Effector memory CD8-positive, alpha-beta T cell (primary cell): ENCODE data around the gene ABCB11.

Source experiments
- ATAC-seq: fragments of 150-1000 bp; cut with Tn5 transposase; replicated peaks from 2 replicates; pipeline ENCODE4 v1.10.0; 2021; ENCODE audit warnings: mild to moderate bottlenecking, moderate library complexity
- DNase-seq, 3 experiments: peaks; one replicate each; pipeline ENCODE4 v3.0.0; 2021
- H3K27ac Mint-ChIP-seq, 2 donors: one replicate each; pipeline ENCODE4 v1.8.0; 2022; ENCODE audit warnings: mild to moderate bottlenecking in 2 of 2, mixed read lengths in 2 of 2, moderate library complexity in 2 of 2
- H3K27me3 Mint-ChIP-seq, 2 donors: one replicate each; pipeline ENCODE4 v1.8.0; 2022; ENCODE audit warnings: mixed read lengths in 2 of 2
- H3K36me3 Mint-ChIP-seq: one replicate; pipeline ENCODE4 v1.8.0; 2022; ENCODE audit warnings: mild to moderate bottlenecking, moderate library complexity, mixed read lengths; ENCODE audit not compliant: insufficient read depth
- H3K4me1 Mint-ChIP-seq, 2 donors: one replicate each; pipeline ENCODE4 v1.8.0; 2022; ENCODE audit warnings: low read depth in 2 of 2, mixed read lengths in 2 of 2
- H3K4me3 Mint-ChIP-seq, 2 donors: one replicate each; pipeline ENCODE4 v1.8.0; 2022; ENCODE audit warnings: mild to moderate bottlenecking in 2 of 2, mixed read lengths in 2 of 2, moderate library complexity in 2 of 2
- H3K9me3 Mint-ChIP-seq, 2 donors: one replicate each; pipeline ENCODE4 v1.8.0; 2022; ENCODE audit warnings: mixed read lengths in 2 of 2
- total RNA-seq, 9 experiments: gene quantifications; one replicate each; lab custom pipeline; 2026; lab: John Stamatoyannopoulos, UW

The ABCB11 gene
- 0 to 0.10 (median 0) reads per million in 9 experiments for total RNA-seq

DNA sequence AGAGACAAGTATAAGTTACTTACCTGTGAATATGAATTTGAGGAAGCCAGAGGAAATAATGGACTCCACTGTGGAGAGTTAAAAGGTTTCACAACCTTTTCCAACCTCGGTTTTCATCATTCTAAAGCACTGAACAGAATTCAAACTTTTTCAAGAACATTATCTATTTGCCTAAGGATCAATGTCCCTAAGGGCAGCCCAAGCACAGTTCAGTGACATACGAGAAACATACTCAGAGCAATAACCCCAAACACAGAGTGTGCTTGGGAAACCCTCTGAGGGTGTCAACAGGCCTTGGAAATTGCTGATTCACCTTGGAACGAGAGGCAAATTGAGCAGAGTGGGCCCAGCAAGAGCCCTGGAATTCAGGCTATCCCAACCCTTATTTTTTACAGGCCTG lies at the start of gene ABCB11:
Gene ABCB11 (minus strand): TSS at position 123 of the 400 bp plus-strand sequence. CDS start 13,199 bp downstream, outside the sequence.
- H3K27ac Mint-ChIP-seq = no peak within 1 kb of the TSS

DNA sequence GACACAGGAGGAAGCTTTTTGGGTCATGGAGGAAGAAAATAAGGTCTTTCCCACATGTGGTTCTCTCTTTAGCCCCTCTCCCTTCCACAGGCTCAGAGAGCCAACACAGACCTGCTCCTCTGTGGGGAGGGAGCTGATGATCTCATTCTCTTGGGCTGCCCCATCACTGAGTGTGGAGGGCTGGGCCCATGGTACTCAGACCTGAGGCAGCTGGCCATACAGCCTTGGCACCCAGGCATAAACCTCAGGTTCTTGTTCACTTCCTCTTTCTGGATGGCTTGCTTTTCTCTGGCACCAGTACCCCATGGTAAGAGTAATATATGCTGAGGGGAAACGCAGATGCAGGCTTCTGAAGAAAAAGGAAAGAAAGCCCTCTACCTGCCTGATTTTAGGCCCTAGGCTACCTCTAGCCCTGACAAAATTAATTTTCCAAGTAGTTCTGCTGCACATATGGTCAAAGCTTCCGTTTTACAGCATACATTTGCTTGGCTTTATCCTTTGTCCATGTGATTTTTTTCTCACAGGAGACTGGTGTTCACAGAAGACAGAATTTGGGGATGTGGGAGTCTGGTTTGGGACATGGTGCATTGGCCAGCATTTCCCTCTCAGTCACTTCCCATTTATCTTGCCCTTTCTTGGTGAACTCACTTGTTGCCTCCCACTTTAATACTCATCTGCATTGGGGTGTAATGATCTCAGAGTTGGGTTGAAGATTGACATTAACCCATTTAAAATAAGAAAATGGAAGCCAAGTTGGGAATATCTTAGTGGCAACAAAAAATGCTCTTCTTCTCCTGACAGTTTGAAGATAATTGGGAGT lies 49.3 kb upstream of the ABCB11 start:
- Mint-ChIP-seq H3K9me3 (no peaks in the 10 kb centered on the region), H3K4me3 (no peak overlapping the region), H3K27me3 (no peaks in the 10 kb centered on the region), H3K36me3 (no peaks in the 10 kb centered on the region), H3K27ac (no peak overlapping the region), H3K4me1 (no peaks in the 10 kb centered on the region)
- no peak for ATAC-seq
- DNase-seq = no peak

More for the DNA sequence above, at the start of gene ABCB11:
- Mint-ChIP-seq H3K9me3 (peaks cover 1 to 15% of the 10 kb centered on the region in 2 donors), H3K4me3 (no peak within 1 kb of the TSS), H3K4me1 (peaks cover 11 to 13% of the 10 kb centered on the region in 2 donors), H3K36me3 (no peaks in the 10 kb centered on the region), H3K27me3 (no peaks in the 10 kb centered on the region)
- ATAC-seq = no peak
- no peak for DNase-seq

DNA sequence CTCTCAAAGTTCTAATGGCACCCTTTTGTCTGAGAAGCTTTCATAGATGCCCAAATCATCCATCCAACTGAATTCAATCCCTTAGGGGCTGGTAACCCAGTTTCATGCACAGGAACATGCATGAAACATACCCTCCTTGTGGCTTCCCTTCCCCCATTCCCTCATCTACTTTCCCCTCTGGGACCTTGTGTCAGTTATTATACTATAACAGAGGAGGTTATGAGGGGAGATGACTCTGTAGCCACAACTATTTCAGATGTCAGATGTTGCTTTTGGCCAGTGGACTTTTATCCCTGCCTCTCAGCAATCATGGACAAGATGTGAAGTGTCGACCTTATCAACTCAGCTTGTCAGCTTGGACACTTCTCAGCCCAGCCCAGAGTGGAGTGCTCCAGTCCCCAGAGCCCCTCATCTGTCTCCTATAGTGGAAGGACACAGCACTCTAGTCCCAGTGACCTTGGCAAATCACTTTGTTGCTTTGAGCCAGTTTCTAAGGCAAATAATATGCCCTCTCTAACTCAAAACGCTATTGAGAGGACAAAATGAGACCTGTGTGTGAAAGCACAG lies 46.6 kb upstream of the ABCB11 start:
- DNase-seq (no peak), ATAC-seq (no peak)
- peaks cover 0 to 4% of the 10 kb centered on the region in 2 donors for H3K4me1 Mint-ChIP-seq
- H3K36me3 Mint-ChIP-seq = no peaks in the 10 kb centered on the region
- no peak overlapping the region for H3K27ac Mint-ChIP-seq
- H3K27me3 Mint-ChIP-seq = no peaks in the 10 kb centered on the region
- no peak overlapping the region for H3K4me3 Mint-ChIP-seq
- no peaks in the 10 kb centered on the region for H3K9me3 Mint-ChIP-seq

DNA sequence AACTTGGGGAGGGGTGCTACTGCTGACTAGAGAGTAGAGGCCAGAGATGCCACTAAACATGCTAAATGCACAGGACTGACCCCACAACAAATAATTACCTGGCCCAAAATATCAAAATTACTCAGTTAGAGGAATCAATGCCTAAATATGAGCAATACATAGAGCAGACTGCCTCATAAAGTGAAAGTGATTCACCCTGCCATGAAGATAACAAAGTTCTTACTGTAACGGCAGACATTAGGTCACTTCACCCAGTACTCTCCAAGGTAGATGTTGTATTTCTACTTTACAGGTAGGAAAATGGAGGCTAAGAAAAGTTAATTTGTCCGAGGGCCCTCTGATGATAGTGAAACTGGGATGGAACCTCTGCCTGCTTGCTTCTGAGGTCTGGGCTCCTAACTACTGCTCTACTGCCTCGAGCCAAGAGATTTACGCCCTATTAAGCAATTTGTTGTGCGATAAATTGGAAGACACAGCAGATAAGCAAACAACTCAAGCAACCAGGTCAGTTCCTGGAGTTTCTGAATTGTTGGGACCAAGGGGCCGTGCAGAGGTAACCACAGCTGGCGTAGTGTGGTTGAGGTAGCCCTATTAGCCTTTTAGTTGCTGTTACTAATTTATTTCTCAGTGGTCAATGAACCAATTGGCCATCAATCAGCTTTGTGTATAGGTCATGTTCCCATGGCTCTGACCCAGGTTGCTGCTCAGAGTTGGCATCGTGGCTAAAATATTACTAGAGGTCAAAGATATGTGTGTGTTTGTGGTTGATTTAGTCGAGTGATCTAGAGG lies 43.0 kb upstream of the ABCB11 start:
- no peak overlapping the region for H3K27ac Mint-ChIP-seq
- no peak overlapping the region for H3K4me3 Mint-ChIP-seq
- H3K36me3 Mint-ChIP-seq = no peaks in the 10 kb centered on the region
- peaks cover 0 to 8% of the 10 kb centered on the region in 2 donors for H3K27me3 Mint-ChIP-seq
- ATAC-seq = no peak
- no peak for DNase-seq
- H3K4me1 Mint-ChIP-seq = peaks cover 4% of the 10 kb centered on the region in 2 donors
- no peaks in the 10 kb centered on the region for H3K9me3 Mint-ChIP-seq

DNA sequence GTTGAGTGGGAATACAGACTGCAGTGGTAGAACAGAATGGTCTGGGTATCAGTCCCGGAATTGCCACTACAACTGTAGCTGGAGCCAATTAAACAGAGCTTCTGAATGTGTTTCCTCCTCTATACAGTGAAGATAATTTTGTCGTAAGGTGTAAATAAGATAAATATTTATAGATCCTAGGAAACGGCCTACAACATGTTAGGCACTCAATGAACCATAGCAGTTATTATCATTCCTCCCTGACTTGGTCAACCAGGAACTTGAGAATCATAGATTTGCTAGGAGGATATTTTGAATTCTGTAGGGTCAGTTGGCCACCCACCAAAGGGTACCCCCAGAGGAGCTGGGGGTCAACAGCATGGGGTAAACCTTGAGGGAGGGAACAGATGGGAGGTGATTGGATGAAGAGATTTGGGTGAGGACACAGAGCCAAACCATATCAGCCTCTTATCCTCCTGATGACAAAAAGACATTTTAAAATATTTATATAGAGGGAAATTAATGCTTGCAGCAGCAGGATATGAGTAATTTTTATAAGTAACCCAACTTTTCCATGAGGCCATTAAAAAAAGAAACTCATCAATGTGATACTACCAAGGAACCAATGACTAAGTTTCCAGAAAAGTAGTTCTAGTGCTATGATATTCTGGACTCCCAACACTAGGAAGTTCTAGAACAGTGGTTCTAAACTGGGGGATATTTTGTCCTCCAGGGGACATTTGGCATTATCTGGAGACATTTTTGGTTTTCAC lies 42.3 kb upstream of the ABCB11 start:
- H3K4me3 Mint-ChIP-seq = no peak overlapping the region
- peaks cover 4% of the 10 kb centered on the region in 2 donors for H3K4me1 Mint-ChIP-seq
- H3K27ac Mint-ChIP-seq = peak overlapping the region in 1 of 2 donors; percentile 63
- ATAC-seq (no peak), DNase-seq (no peak)
- no peaks in the 10 kb centered on the region for H3K36me3 Mint-ChIP-seq
- no peaks in the 10 kb centered on the region for H3K9me3 Mint-ChIP-seq
- peaks cover 0 to 8% of the 10 kb centered on the region in 2 donors for H3K27me3 Mint-ChIP-seq

DNA sequence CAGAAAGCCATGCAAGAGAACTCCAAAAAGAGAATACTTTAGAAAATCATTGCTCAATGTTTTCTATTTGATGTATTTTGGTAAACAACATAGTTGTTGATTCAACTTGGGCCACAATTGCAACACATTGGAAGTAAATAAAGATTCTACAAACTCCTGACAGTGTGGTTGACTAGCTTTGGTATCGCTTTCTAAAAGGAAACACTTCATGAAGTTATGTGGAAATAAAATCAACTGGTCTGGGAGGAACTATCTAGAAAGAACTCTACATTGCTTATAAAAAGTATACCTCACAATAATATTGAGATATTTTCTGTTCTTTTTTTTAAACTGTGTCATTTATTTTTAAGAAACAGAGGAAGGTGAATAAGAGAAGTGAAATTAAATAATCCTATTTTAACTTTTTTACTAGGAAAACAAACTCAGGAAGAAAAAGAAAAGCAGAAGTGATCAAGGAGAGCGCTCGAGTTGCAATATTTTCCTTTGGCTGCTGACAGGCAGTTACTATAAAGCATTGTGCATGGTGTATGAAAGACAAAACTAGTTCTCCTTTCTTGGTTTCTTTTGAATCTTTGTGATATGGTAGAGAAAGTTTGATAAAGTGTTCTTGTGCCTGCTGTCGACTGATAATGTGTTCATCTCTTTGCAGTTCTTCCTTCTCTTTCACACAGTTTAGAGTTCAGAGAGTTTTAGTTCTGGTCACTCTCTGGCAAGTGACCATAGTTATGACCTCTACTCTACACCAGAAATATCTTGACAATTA lies 41.2 kb upstream of the ABCB11 start:
- no peak for DNase-seq
- no peak overlapping the region for H3K27ac Mint-ChIP-seq
- ATAC-seq = no peak
- H3K27me3 Mint-ChIP-seq = peaks cover 0 to 8% of the 10 kb centered on the region in 2 donors
- H3K4me3 Mint-ChIP-seq = no peak overlapping the region
- no peaks in the 10 kb centered on the region for H3K9me3 Mint-ChIP-seq
- H3K4me1 Mint-ChIP-seq = peaks cover 4% of the 10 kb centered on the region in 2 donors
- H3K36me3 Mint-ChIP-seq = no peaks in the 10 kb centered on the region

DNA sequence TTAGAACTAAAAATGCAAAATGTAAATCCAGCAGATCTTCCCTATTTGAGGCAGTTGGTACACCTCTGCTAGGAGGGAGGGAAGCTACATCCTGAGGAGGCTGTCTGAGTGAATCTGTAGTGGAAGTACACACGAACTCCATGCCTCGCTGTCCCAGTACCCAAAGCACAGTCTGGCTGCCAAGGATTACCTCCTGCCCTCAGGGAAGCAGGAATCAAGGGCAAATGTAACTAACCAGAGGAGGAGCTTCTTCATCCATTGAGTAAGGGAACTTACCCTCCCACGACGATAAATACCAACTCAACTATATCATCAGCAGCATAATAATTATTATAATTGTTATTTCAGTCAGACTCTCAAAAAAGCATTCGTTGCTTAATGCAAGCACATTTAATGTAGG lies 40.3 kb upstream of the ABCB11 start:
- Mint-ChIP-seq H3K27ac (no peak overlapping the region), H3K4me1 (peaks cover 4% of the 10 kb centered on the region in 2 donors), H3K4me3 (no peak overlapping the region), H3K36me3 (no peaks in the 10 kb centered on the region), H3K9me3 (no peaks in the 10 kb centered on the region), H3K27me3 (peaks cover 0 to 8% of the 10 kb centered on the region in 2 donors)
- DNase-seq (no peak), ATAC-seq (no peak)

DNA sequence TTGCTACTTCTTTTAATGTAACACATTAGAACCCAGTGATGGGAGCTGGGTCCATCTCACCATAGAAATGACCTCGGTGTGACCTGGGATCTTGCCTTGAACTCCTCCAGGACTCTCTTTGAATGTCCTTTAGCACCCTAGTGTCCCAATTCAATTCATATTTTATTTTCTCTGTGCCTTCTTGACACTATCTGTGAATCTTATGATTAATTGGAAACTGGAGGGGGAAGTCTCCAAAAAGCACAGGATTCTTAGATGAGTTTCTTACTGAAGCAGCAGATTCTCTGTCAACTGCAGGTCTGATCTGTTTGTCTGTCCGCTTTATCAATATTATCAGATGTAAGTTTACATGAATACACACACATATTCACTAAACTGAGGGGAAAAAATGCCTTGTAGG lies 38.7 kb upstream of the ABCB11 start:
- Mint-ChIP-seq H3K4me3 (no peak overlapping the region), H3K36me3 (no peaks in the 10 kb centered on the region), H3K27ac (peak overlapping the region in 1 of 2 donors; percentile 31), H3K27me3 (peaks cover 0 to 8% of the 10 kb centered on the region in 2 donors), H3K9me3 (no peaks in the 10 kb centered on the region), H3K4me1 (peaks cover 4% of the 10 kb centered on the region in 2 donors)
- ATAC-seq (no peak), DNase-seq (no peak)

DNA sequence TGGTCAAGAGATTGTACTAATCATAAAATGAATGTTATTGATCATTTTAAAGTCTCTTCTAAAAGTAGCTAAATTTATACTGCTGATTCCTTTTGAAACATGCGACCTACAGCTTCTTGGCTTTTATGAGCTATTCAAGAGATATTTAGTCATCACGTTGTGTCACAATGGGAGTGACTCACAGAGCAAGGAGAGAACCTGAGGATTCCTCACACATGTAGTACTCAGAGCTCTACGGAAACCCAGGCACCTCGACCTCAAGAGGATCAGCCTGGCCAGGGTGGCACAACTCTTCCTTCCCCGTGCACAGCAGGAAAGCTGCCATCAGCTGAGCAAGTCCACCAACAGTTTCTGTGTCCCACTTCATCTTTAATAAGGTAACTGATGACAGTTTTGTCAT lies 38.2 kb upstream of the ABCB11 start, which contains the start of gene DHRS9:
Gene DHRS9 (plus strand): TSS at position 223 of the 400 bp plus-strand sequence. CDS start 12,019 bp downstream, outside the sequence.
- peaks cover 0 to 8% of the 10 kb centered on the region in 2 donors for H3K27me3 Mint-ChIP-seq
- H3K4me3 Mint-ChIP-seq = no peak within 1 kb of the TSS
- H3K9me3 Mint-ChIP-seq = no peaks in the 10 kb centered on the region
- ATAC-seq (no peak), DNase-seq (no peak)
- H3K4me1 Mint-ChIP-seq = peaks cover 2 to 4% of the 10 kb centered on the region in 2 donors
- H3K36me3 Mint-ChIP-seq = no peaks in the 10 kb centered on the region
- H3K27ac Mint-ChIP-seq = peak within 1 kb of the TSS in 1 of 2 donors; percentile 31

DNA sequence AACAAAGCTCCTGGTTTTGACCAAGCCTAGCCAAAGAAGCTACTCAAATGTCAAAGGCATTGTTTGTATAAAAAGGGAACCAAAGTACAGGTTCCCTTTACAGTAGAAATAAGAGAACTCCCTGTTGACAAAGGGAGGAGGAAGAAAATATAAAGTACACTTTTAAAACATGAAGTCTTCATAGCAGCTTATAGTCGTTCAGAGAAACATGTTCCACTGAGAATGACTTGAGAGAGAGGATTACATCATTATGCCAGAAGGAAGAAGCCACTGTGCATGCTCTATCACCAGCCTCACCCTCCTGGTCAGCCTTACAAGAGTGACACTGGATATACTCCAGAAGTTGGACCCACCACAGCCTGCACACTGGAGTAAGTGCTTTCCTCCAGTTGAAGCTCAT lies 35.8 kb upstream of the ABCB11 start:
- H3K27ac Mint-ChIP-seq = no peak overlapping the region
- H3K36me3 Mint-ChIP-seq = no peaks in the 10 kb centered on the region
- no peak for ATAC-seq
- no peak overlapping the region for H3K4me3 Mint-ChIP-seq
- H3K4me1 Mint-ChIP-seq = peaks cover 0 to 4% of the 10 kb centered on the region in 2 donors
- DNase-seq = no peak
- no peaks in the 10 kb centered on the region for H3K9me3 Mint-ChIP-seq
- H3K27me3 Mint-ChIP-seq = peaks cover 0 to 8% of the 10 kb centered on the region in 2 donors

DNA sequence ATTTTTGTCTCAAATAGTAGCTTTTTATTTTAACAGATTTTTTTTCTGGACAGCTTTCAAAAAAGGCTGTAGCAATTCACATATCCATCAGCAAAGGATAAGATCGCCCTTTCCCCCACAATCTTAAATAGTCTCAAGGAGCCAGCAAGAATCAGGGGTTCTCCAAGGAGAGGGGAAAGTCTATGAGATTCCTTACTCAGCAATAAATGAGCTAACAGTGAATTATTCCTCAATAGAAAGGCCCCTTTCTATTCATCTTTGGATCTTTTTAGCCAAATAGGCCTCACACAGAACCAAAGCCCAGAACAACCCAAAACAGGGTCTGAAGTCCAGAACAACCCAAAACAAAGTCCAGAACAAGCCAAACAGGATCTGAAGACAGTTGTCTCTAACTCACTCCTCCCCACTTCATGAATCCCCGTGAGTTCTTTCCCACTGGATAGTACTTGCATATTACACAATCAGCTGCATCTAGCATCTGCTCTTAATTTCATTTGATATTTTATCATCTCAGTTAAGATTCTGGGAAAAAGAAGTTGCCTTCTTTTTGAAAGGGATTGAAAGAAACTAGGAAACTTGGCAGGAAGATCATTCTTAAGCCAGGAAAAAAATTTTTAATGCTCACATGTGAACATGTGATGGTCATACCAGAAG lies 34.9 kb upstream of the ABCB11 start:
- Mint-ChIP-seq H3K27me3 (peaks cover 0 to 8% of the 10 kb centered on the region in 2 donors), H3K4me3 (no peak overlapping the region), H3K4me1 (peaks cover 0 to 4% of the 10 kb centered on the region in 2 donors), H3K9me3 (no peaks in the 10 kb centered on the region), H3K27ac (no peak overlapping the region), H3K36me3 (no peaks in the 10 kb centered on the region)
- ATAC-seq = no peak
- no peak for DNase-seq

DNA sequence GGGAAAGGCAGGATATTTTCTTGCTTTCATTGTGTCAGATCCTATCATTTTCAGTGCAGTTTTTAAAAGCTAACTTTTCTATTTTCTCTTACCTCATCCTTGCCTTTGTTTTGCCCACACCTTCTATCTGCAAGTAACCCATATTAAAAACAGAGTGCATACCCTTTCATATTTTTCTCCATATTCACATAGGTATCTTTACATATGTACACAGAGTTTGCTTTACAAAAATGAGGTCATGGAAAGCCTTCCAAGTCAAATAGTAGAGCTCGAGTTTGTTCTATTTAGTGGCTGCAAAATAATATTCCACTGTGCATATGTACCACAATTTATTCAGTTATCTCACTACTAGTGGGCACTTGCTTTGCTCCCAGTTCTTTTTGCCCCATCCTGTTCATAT lies 34.3 kb upstream of the ABCB11 start:
- Mint-ChIP-seq H3K27me3 (peaks cover 0 to 8% of the 10 kb centered on the region in 2 donors), H3K36me3 (no peaks in the 10 kb centered on the region), H3K4me1 (peaks cover 0 to 4% of the 10 kb centered on the region in 2 donors), H3K4me3 (no peak overlapping the region), H3K9me3 (no peaks in the 10 kb centered on the region), H3K27ac (no peak overlapping the region)
- ATAC-seq = no peak
- no peak for DNase-seq
